Measurements from ENCODE around the gene CHM. TPM values are rescaled to one million over a fixed set of nuclear protein-coding genes. Genes with fewer than 3 reads are reported as not detected.

The CHM gene, protein sequence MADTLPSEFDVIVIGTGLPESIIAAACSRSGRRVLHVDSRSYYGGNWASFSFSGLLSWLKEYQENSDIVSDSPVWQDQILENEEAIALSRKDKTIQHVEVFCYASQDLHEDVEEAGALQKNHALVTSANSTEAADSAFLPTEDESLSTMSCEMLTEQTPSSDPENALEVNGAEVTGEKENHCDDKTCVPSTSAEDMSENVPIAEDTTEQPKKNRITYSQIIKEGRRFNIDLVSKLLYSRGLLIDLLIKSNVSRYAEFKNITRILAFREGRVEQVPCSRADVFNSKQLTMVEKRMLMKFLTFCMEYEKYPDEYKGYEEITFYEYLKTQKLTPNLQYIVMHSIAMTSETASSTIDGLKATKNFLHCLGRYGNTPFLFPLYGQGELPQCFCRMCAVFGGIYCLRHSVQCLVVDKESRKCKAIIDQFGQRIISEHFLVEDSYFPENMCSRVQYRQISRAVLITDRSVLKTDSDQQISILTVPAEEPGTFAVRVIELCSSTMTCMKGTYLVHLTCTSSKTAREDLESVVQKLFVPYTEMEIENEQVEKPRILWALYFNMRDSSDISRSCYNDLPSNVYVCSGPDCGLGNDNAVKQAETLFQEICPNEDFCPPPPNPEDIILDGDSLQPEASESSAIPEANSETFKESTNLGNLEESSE
- 18.6 and 25.4 TPM in 2 replicates for total RNA-seq

DNA sequence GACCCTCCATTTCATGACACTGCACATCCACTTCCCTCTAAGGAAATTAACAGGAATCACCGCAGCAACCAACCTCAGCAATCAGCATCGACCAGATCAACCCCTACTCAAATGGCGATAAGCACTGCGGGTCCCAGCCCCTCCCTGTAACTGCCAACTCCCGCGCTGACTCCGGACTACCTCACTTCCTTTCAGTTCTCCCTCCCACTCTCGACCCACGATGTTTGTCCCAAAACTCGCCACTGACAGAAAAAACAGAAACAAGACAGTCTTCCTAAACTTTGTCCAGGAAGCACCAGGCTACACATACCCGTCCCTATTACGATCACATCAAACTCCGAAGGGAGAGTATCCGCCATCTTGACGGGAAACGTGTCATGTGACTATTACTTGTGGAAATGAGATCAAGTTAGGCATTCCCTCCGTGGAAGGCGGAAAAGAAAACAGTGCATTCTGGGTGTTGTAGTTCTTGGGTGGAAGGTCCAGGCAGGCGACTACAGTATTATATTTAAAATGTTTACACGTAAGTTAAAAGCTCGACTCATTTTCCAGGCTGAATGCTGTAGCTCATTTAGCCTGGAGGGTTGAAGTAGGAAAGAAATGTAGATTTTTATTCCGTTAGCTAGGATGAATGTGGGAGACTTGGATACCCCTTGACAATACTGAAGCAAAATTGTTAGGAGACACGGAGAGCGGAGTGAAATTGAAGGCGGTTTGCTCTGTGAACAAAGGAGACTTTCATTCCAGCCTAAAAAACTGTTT is at the start of gene CHM:
CHM (minus strand) TSS at position 385 of the 762 bp plus-strand sequence; CDS start at position 359, 26 bp downstream.

Other genes starting within 250 kb of the CHM start
- gene DACH2, start 100.9 kb upstream of the CHM start, total RNA-seq = under 0.01 TPM in 1 of 2 replicates, not detected in the other

Measured in regular cardiac myocyte (primary cell).